Measurements from ENCODE around the gene NPC1. TPM values are rescaled to one million over a fixed set of nuclear protein-coding genes. Genes with fewer than 3 reads are reported as not detected.

Gene NPC1
- total RNA-seq, 2 donors from 2014 or later, result 27.2 to 27.7 TPM

DNA sequence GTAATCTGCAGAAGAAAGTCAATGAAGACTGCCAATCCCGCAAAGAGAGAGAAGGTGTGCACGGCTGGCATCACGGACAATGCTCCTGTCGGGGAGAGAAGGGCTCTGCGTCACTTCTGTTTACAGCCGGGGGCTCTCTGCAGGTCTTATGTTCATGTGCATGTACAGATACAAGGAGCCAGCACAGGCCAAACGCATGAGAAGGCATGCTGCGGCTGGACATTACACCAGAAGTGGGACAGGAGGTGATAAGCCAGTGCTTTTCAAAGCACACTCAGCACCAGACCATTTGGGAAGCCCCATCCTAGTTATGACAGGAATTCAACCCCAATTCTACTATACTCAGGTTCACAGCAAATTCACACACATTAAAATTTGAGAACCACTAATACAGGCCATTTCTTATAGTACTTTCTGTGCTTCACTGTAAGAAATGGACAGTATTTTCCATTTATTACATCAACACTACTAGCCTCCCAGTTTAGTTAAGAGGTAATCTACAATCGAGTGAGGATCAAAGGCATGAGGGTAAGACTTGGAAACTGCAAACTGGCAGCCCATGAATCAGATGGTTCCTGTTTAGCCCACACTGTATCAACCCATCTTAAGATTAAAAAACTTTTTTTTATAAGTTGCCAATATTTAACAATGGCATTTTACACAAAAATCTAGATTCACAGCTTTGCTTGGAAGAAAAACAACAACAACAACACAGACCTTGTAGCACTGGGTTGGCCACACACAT, 44.8 kb downstream of the NPC1 start:
- no peak overlapping the region for H3K27ac ChIP-seq
- no peak for ATAC-seq

DNA sequence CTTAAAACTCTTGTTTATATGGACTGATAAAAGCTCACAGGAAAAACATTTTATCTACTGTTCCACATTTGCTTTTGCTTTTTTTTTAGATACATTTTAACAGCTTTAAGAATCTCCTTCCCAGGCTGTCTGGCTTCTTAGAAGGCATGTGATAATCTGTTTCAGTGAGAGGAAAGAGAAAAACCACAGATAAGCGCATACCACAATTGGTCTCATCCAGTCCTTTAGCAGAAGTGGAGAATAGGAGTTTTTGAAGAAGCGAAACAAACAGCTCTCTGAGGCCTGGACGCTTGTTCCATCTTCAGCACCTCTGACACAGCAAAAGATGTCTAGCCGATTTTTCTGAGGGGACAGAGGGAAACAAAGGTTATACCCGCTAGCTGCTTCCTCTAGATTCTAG, 45.4 kb downstream of the NPC1 start:
- no peak for ATAC-seq
- Histone ChIP-seq H3K27ac (peak overlapping the region in 1 of 4 donors; percentile 73), H3K36me3 (replicated peaks in 1 of 2; ENCODE audit: insufficient read depth in 1 of 2, low read depth in 2 of 2) (peaks cover 14 to 50% of the 10 kb centered on the region in 2 donors), H3K4me3 (no peak overlapping the region), H3K9me3 (no peaks in the 10 kb centered on the region), H3K4me1 (no peaks in the 10 kb centered on the region), H3K27me3 (no peaks in the 10 kb centered on the region)
- TF ChIP-seq, protein P1, sequence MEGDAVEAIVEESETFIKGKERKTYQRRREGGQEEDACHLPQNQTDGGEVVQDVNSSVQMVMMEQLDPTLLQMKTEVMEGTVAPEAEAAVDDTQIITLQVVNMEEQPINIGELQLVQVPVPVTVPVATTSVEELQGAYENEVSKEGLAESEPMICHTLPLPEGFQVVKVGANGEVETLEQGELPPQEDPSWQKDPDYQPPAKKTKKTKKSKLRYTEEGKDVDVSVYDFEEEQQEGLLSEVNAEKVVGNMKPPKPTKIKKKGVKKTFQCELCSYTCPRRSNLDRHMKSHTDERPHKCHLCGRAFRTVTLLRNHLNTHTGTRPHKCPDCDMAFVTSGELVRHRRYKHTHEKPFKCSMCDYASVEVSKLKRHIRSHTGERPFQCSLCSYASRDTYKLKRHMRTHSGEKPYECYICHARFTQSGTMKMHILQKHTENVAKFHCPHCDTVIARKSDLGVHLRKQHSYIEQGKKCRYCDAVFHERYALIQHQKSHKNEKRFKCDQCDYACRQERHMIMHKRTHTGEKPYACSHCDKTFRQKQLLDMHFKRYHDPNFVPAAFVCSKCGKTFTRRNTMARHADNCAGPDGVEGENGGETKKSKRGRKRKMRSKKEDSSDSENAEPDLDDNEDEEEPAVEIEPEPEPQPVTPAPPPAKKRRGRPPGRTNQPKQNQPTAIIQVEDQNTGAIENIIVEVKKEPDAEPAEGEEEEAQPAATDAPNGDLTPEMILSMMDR (IDR thresholded peaks at IDR 0.05), result no peak
- TF ChIP-seq POLR2A (IDR thresholded peaks at IDR 0.05), result no peak
- 64 to 74% methylated on average over 5 of the region's 5 CpGs for WGBS, 2 donors
- intact Hi-C loops (cut with DNase I), result no loop called here
- DNase-seq, result peak in 1 of 4 donors; percentile 36

More for the DNA sequence above, 44.8 kb downstream of the NPC1 start:
- no peak for DNase-seq
- H3K36me3 ChIP-seq (replicated peaks in 1 of 2; ENCODE audit: insufficient read depth in 1 of 2, low read depth in 2 of 2), result peaks cover 14 to 47% of the 10 kb centered on the region in 2 donors
- H3K4me3 ChIP-seq, result no peak overlapping the region
- H3K9me3 ChIP-seq, result no peaks in the 10 kb centered on the region
- intact Hi-C loops (cut with DNase I), result no loop called here
- WGBS, 2 donors, result 85 to 93% methylated on average over 9 of the region's 9 CpGs
- TF ChIP-seq POLR2A (IDR thresholded peaks at IDR 0.05), result no peak
- TF ChIP-seq, protein P1 (IDR thresholded peaks at IDR 0.05), result no peak
- H3K4me1 ChIP-seq, result no peaks in the 10 kb centered on the region
- H3K27me3 ChIP-seq, result no peaks in the 10 kb centered on the region

DNA sequence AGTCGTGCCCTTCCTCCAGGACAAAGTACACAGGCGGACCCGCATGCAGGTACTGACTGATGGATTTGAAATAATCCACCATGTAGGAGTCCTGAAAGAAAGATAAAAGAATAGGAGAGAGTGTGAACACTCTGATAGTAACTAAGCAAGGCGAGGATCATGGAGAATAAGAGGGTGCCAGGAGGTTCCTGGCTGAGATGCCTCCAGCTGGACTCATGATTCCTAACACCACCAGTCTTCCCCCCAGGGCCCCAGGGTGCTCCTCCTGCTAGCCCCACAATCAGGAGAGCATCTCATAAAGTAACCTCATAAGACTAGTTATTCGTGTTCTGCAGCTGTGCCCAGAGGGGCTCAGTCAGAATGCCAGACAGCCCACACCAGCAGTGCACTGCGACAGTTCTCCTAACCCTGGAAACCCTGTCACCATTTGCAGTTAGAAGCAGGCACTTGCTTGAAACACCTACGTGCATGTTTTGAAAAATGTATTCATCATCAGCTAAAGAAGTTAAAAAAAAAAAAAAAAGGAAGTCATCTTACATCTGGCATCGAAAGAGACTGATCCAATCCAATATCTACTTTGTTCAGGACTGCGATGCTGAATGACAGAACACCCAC, 46.3 kb downstream of the NPC1 start:
- H3K4me3 ChIP-seq, result no peak overlapping the region
- no peak for DNase-seq
- H3K4me1 ChIP-seq, result no peaks in the 10 kb centered on the region
- TF ChIP-seq, protein P1 (IDR thresholded peaks at IDR 0.05), result no peak
- no peak for TF ChIP-seq POLR2A (IDR thresholded peaks at IDR 0.05)
- ATAC-seq, result no peak
- no peaks in the 10 kb centered on the region for H3K9me3 ChIP-seq
- peak overlapping the region in 1 of 4 donors; percentile 73 for H3K27ac ChIP-seq
- no peaks in the 10 kb centered on the region for H3K27me3 ChIP-seq
- intact Hi-C loops (cut with DNase I), result loop anchor here (10.0 kb wide), 1 partner anchor 55 kb away; no protein-coding TSS in a partner anchor
- WGBS, 2 donors, result 79 to 90% methylated on average over 9 of the region's 9 CpGs
- peaks cover 14 to 53% of the 10 kb centered on the region in 2 donors for H3K36me3 ChIP-seq (replicated peaks in 1 of 2; ENCODE audit: insufficient read depth in 1 of 2, low read depth in 2 of 2)

DNA sequence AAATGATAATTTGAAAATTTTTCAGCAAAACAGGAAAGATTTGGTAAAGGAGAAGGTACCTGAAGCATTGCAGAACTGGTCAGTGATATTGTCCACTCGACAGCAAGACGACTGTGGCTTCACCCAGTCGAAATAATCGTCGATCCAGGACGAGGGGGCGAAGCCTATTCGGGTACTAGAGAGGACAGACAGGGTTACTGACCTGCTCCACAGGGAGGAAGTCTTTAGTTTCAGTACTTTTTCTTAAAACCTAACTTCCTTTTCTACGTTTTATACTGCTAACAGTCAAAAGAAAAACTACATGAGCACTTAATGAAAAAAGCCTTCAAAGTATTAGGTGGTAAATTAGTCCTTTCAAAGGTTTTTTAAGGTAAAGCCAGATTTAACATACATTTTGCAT, 47.0 kb downstream of the NPC1 start:
- Histone ChIP-seq H3K27ac (no peak overlapping the region), H3K36me3 (replicated peaks in 1 of 2; ENCODE audit: insufficient read depth in 1 of 2, low read depth in 2 of 2) (peaks cover 14 to 56% of the 10 kb centered on the region in 2 donors), H3K27me3 (no peaks in the 10 kb centered on the region), H3K4me3 (no peak overlapping the region), H3K9me3 (no peaks in the 10 kb centered on the region), H3K4me1 (no peaks in the 10 kb centered on the region)
- intact Hi-C loops (cut with DNase I), result loop anchor here (10.0 kb wide), 1 partner anchor 56 kb away; no protein-coding TSS in a partner anchor
- ATAC-seq (no peak), DNase-seq (no peak)
- 77 to 90% methylated on average over 9 of the region's 9 CpGs for WGBS, 2 donors
- TF ChIP-seq, protein P1 (IDR thresholded peaks at IDR 0.05), result no peak
- TF ChIP-seq POLR2A (IDR thresholded peaks at IDR 0.05), result no peak

Measured in body of pancreas (tissue), 4 donors.